BLaER1 treated with 17β-estradiol and CSF1 and Interleukin-3, amounts not matched to agents 10 nM and 100 nM (cell line): ENCODE data around the gene SCARB1.

Source experiments
- H3K27ac ChIP-seq, 11 experiments: shearing (Covaris generic); formaldehyde crosslinking; 2 replicates each; pipeline ENCODE4 v1.8.1; 2022
- H3K27me3 ChIP-seq, 11 experiments: shearing (Covaris generic); formaldehyde crosslinking; 2 replicates each; pipeline ENCODE4 v1.8.1; 2022
- H3K36me3 ChIP-seq, 11 experiments: shearing (Covaris generic); formaldehyde crosslinking; 2 replicates each; pipeline ENCODE4 v1.8.1; 2022
- H3K4me1 ChIP-seq, 10 experiments: shearing (Covaris generic); formaldehyde crosslinking; 2 replicates each; pipeline ENCODE4 v1.8.1; 2022
- H3K4me2 ChIP-seq, 11 experiments: shearing (Covaris generic); formaldehyde crosslinking; 2 replicates each; pipeline ENCODE4 v1.8.1; 2022
- H3K4me3 ChIP-seq, 10 experiments: shearing (Covaris generic); formaldehyde crosslinking; 2 replicates each; pipeline ENCODE4 v1.8.1; 2022
- H3K9ac ChIP-seq, 11 experiments: shearing (Covaris generic); formaldehyde crosslinking; 2 replicates each; pipeline ENCODE4 v1.8.1; 2022
- H3K9me3 ChIP-seq, 11 experiments: shearing (Covaris generic); formaldehyde crosslinking; replicated peaks in 1 of 11; 2 replicates each; pipeline ENCODE4 v1.8.1; 2022
- H4K20me1 ChIP-seq, 11 experiments: shearing (Covaris generic); formaldehyde crosslinking; 2 replicates each; pipeline ENCODE4 v1.8.1; 2022
- Cebpa-rat ChIP-seq, 11 experiments: shearing (Covaris generic); IDR thresholded peaks; 2 replicates each; pipeline ENCODE4 v1.8.1; 2022

Gene SCARB1

GRCh38 chr12:124770728-124771127 is 92.9 kb downstream of the SCARB1 start:
- TF ChIP-seq Cebpa-rat (IDR thresholded peaks at IDR 0.05), result no peak
- no peaks in the 10 kb centered on the region for H3K9me3 ChIP-seq
- H3K27ac ChIP-seq, result peak overlapping the region in 2 of 11 experiments; percentile 0 to 10; a peak in 1 of 22 replicates
- no peak overlapping the region for H3K4me3 ChIP-seq
- H4K20me1 ChIP-seq, result peaks cover 0 to 12% (median 0%) of the 10 kb centered on the region in 11 experiments; a peak in 1 of 22 replicates
- no peaks in the 10 kb centered on the region for H3K36me3 ChIP-seq
- peak overlapping the region in 2 of 11 experiments; percentile 20 to 22; a peak in 1 of 22 replicates for H3K9ac ChIP-seq
- H3K4me1 ChIP-seq, result peaks cover 62 to 96% (median 91%) of the 10 kb centered on the region in 10 experiments
- no peaks in the 10 kb centered on the region; a peak in 1 of 22 replicates for H3K27me3 ChIP-seq
- H3K4me2 ChIP-seq, result peak overlapping the region in 9 of 11 experiments; percentile 36 to 96 (median 89); a peak in 18 of 22 replicates

- H3K9me3 ChIP-seq, result peaks cover 0 to 4% (median under 1%) of the 10 kb centered on the region in 11 experiments; a peak in 9 of 22 replicates
- peak overlapping the region in 9 of 11 experiments; percentile 36 to 96 (median 89); a peak in 18 of 22 replicates for H3K4me2 ChIP-seq
- peaks cover 62 to 96% (median 91%) of the 10 kb centered on the region in 10 experiments for H3K4me1 ChIP-seq
- peak overlapping the region in 4 of 11 experiments; percentile 14 to 79 (median 42); a peak in 5 of 22 replicates for H3K27ac ChIP-seq
- H3K27me3 ChIP-seq, result no peaks in the 10 kb centered on the region; a peak in 1 of 22 replicates
- no peak overlapping the region for H3K4me3 ChIP-seq
- peaks cover 0 to 12% (median 0%) of the 10 kb centered on the region in 11 experiments; a peak in 1 of 22 replicates for H4K20me1 ChIP-seq
- TF ChIP-seq Cebpa-rat (IDR thresholded peaks at IDR 0.05), result no peak
- H3K9ac ChIP-seq, result peak overlapping the region in 1 of 11 experiments; percentile 16; a peak in 1 of 22 replicates
- H3K36me3 ChIP-seq, result no peaks in the 10 kb centered on the region
Observed at GRCh38 chr12:124769881-124770512, 93.7 kb downstream of the SCARB1 start.

- peaks cover 0 to 13% (median 9%) of the 10 kb centered on the region in 11 experiments; a peak in 19 of 22 replicates for H3K9me3 ChIP-seq
Observed at GRCh38 chr12:124769163-124769530, 94.5 kb downstream of the SCARB1 start.

GRCh38 chr12:124768452-124769162 is 95.1 kb downstream of the SCARB1 start:
- TF ChIP-seq Cebpa-rat (IDR thresholded peaks at IDR 0.05), result no peak
- peak overlapping the region in 7 of 11 experiments; percentile 7 to 53 (median 39); a peak in 9 of 22 replicates for H3K9ac ChIP-seq
- H3K4me1 ChIP-seq, result peaks cover 62 to 96% (median 90%) of the 10 kb centered on the region in 10 experiments
- peaks cover 0 to 5% (median 0%) of the 10 kb centered on the region in 11 experiments; a peak in 1 of 22 replicates for H4K20me1 ChIP-seq
- peaks cover 0 to 16% (median 12%) of the 10 kb centered on the region in 11 experiments; a peak in 19 of 22 replicates for H3K9me3 ChIP-seq
- H3K4me2 ChIP-seq, result peak overlapping the region; percentile 32 to 96 (median 81)
- H3K27me3 ChIP-seq, result no peaks in the 10 kb centered on the region; a peak in 1 of 22 replicates
- H3K4me3 ChIP-seq, result no peak overlapping the region
- peak overlapping the region in 9 of 11 experiments; percentile 27 to 98 (median 59); a peak in 12 of 22 replicates for H3K27ac ChIP-seq
- H3K36me3 ChIP-seq, result no peaks in the 10 kb centered on the region

More at GRCh38 chr12:124769163-124769530, 94.5 kb downstream of the SCARB1 start:
- H3K36me3 ChIP-seq, result no peaks in the 10 kb centered on the region
- H3K4me3 ChIP-seq, result no peak overlapping the region
- TF ChIP-seq Cebpa-rat (IDR thresholded peaks at IDR 0.05), result no peak
- no peaks in the 10 kb centered on the region; a peak in 1 of 22 replicates for H3K27me3 ChIP-seq
- H3K4me1 ChIP-seq, result peaks cover 61 to 96% (median 90%) of the 10 kb centered on the region in 10 experiments
- H3K27ac ChIP-seq, result peak overlapping the region in 8 of 11 experiments; percentile 27 to 98 (median 60); a peak in 11 of 22 replicates
- H3K9ac ChIP-seq, result peak overlapping the region in 2 of 11 experiments; percentile 37 to 39; a peak in 3 of 22 replicates
- peaks cover 0 to 7% (median 0%) of the 10 kb centered on the region in 11 experiments; a peak in 1 of 22 replicates for H4K20me1 ChIP-seq
- peak overlapping the region in 10 of 11 experiments; percentile 47 to 96 (median 85); a peak in 18 of 22 replicates for H3K4me2 ChIP-seq

GRCh38 chr12:124767066-124767821 is 96.4 kb downstream of the SCARB1 start:
- Histone ChIP-seq H3K27ac (peak overlapping the region in 8 of 11 experiments; percentile 27 to 98 (median 78); a peak in 14 of 22 replicates), H4K20me1 (peaks cover 0 to 3% (median 0%) of the 10 kb centered on the region in 11 experiments; a peak in 1 of 22 replicates), H3K36me3 (peaks cover 0 to 3% (median 0%) of the 10 kb centered on the region in 11 experiments; a peak in 1 of 22 replicates), H3K9me3 (peaks cover 0 to 19% (median 12%) of the 10 kb centered on the region in 11 experiments; a peak in 19 of 22 replicates), H3K4me1 (peaks cover 76 to 100% (median 96%) of the 10 kb centered on the region in 10 experiments), H3K9ac (peak overlapping the region in 5 of 11 experiments; percentile 55 to 70 (median 66); a peak in 9 of 22 replicates), H3K27me3 (no peaks in the 10 kb centered on the region; a peak in 1 of 22 replicates), H3K4me2 (peak overlapping the region; percentile 47 to 96 (median 89)), H3K4me3 (no peak overlapping the region)
- TF ChIP-seq Cebpa-rat (IDR thresholded peaks at IDR 0.05), result no peak

- peak overlapping the region in 10 of 11 experiments; percentile 42 to 98 (median 75); a peak in 20 of 22 replicates for H3K27ac ChIP-seq
Observed at GRCh38 chr12:124766727-124767065, 97.0 kb downstream of the SCARB1 start.

GRCh38 chr12:124765581-124766489 is 97.8 kb downstream of the SCARB1 start:
- Histone ChIP-seq H3K27ac (peak overlapping the region in 10 of 11 experiments; percentile 42 to 98 (median 75); a peak in 20 of 22 replicates), H3K4me1 (peaks cover 80 to 100% (median 97%) of the 10 kb centered on the region in 10 experiments), H3K27me3 (no peaks in the 10 kb centered on the region), H4K20me1 (no peaks in the 10 kb centered on the region), H3K9me3 (peaks cover 0 to 19% (median 12%) of the 10 kb centered on the region in 11 experiments; a peak in 19 of 22 replicates), H3K36me3 (peaks cover 0 to 3% (median 0%) of the 10 kb centered on the region in 11 experiments; a peak in 1 of 22 replicates), H3K4me3 (peak overlapping the region in 3 of 10 experiments; percentile 6 to 30 (median 10); a peak in 5 of 20 replicates), H3K9ac (peak overlapping the region; percentile 3 to 71 (median 56); a peak in 17 of 22 replicates), H3K4me2 (peak overlapping the region; percentile 47 to 96 (median 89))
- TF ChIP-seq Cebpa-rat (IDR thresholded peaks at IDR 0.05), result no peak

More at GRCh38 chr12:124766727-124767065, 97.0 kb downstream of the SCARB1 start:
- Histone ChIP-seq H3K9ac (peak overlapping the region in 9 of 11 experiments; percentile 12 to 71 (median 60); a peak in 15 of 22 replicates), H3K36me3 (peaks cover 0 to 3% (median 0%) of the 10 kb centered on the region in 11 experiments; a peak in 1 of 22 replicates), H4K20me1 (no peaks in the 10 kb centered on the region), H3K4me1 (peaks cover 77 to 100% (median 97%) of the 10 kb centered on the region in 10 experiments), H3K27me3 (no peaks in the 10 kb centered on the region), H3K4me2 (peak overlapping the region; percentile 47 to 96 (median 89)), H3K4me3 (peak overlapping the region in 1 of 10 experiments; percentile 30; a peak in 1 of 20 replicates), H3K9me3 (peaks cover 0 to 19% (median 12%) of the 10 kb centered on the region in 11 experiments; a peak in 19 of 22 replicates)
- peak in 1 of 11 experiments; percentile 51; a peak in 2 of 22 replicates for TF ChIP-seq Cebpa-rat (IDR thresholded peaks at IDR 0.05)
